BLaER1 treated with 17β-estradiol and CSF1 and Interleukin-3, amounts not matched to agents 10 nM and 100 nM (cell line): ENCODE data around the gene KIAA1328.

ENCODE experiments used
- H3K27ac ChIP-seq, 11 experiments: shearing (Covaris generic); formaldehyde crosslinking; 2 replicates each; pipeline ENCODE4 v1.8.1; 2022
- H3K27me3 ChIP-seq, 11 experiments: shearing (Covaris generic); formaldehyde crosslinking; 2 replicates each; pipeline ENCODE4 v1.8.1; 2022
- H3K36me3 ChIP-seq, 11 experiments: shearing (Covaris generic); formaldehyde crosslinking; 2 replicates each; pipeline ENCODE4 v1.8.1; 2022
- H3K4me1 ChIP-seq, 10 experiments: shearing (Covaris generic); formaldehyde crosslinking; 2 replicates each; pipeline ENCODE4 v1.8.1; 2022
- H3K4me2 ChIP-seq, 11 experiments: shearing (Covaris generic); formaldehyde crosslinking; 2 replicates each; pipeline ENCODE4 v1.8.1; 2022
- H3K4me3 ChIP-seq, 10 experiments: shearing (Covaris generic); formaldehyde crosslinking; 2 replicates each; pipeline ENCODE4 v1.8.1; 2022
- H3K9ac ChIP-seq, 11 experiments: shearing (Covaris generic); formaldehyde crosslinking; 2 replicates each; pipeline ENCODE4 v1.8.1; 2022
- H3K9me3 ChIP-seq, 11 experiments: shearing (Covaris generic); formaldehyde crosslinking; replicated peaks in 1 of 11; 2 replicates each; pipeline ENCODE4 v1.8.1; 2022
- H4K20me1 ChIP-seq, 11 experiments: shearing (Covaris generic); formaldehyde crosslinking; 2 replicates each; pipeline ENCODE4 v1.8.1; 2022
- Cebpa-rat ChIP-seq, 11 experiments: shearing (Covaris generic); IDR thresholded peaks; 2 replicates each; pipeline ENCODE4 v1.8.1; 2022

KIAA1328 gene

GRCh38 chr18:37249171-37249886 lies 420.4 kb downstream of the KIAA1328 start:
- TF ChIP-seq Cebpa-rat (IDR thresholded peaks at IDR 0.05): no peak
- Histone ChIP-seq H4K20me1 (0 out of 22 replicates have a peak, but pooled peaks cover 0 to 6% (median 0%) of the 10 kb centered on the region in 11 experiments), H3K36me3 (no peaks in the 10 kb centered on the region), H3K4me1 (peaks cover 0 to 9% (median 5%) of the 10 kb centered on the region in 10 experiments; a peak in 7 of 20 replicates), H3K4me3 (no peak overlapping the region), H3K9ac (no peak overlapping the region), H3K27me3 (peaks cover 0 to 13% (median 8%) of the 10 kb centered on the region in 11 experiments; a peak in 17 of 22 replicates), H3K27ac (no peak overlapping the region), H3K4me2 (peak overlapping the region in 1 of 11 experiments; percentile 37; a peak in 1 of 22 replicates), H3K9me3 (no peaks in the 10 kb centered on the region)

DNA sequence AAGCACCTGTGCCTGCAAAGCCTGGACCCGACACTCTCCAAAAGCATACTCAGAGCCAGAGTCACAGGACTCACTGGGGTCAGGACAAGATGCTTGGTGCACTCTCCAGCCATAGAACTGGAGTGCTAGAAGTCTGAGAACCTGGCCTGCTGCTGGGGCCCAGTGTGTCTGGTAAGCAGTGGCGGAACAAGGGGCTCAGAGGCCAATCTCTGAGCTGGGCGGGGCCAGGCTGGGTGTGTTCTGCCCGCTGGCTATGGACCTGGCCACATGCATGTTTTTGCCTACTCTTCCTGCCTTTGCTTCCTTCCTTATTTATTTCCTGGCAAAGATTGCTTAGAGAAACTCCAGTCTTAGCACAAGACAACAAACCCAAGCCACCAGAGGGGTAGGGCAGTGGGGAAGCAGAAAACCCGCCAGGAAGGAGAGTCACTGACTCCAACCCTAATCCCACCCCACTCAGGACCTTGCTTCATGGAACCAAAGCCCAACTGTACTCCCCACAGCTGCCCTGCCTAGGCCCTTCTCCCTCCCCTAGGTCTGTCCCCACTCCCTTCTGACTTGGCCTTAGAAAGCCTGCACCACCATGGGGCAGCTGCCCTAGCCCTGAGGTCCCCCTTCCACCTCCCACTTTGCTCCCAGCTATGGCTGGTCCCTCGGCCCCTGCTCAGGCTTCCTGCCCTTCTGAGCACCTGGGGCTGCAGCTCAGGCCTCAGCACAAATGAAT lies 421.1 kb downstream of the KIAA1328 start:
- H3K27ac ChIP-seq: no peak overlapping the region
- no peak overlapping the region for H3K9ac ChIP-seq
- peak overlapping the region in 8 of 11 experiments; percentile 15 to 37 (median 21); a peak in 7 of 22 replicates for H3K4me2 ChIP-seq
- H3K27me3 ChIP-seq: peaks cover 0 to 21% (median 14%) of the 10 kb centered on the region in 11 experiments; a peak in 18 of 22 replicates
- H3K9me3 ChIP-seq: no peaks in the 10 kb centered on the region
- no peak for TF ChIP-seq Cebpa-rat (IDR thresholded peaks at IDR 0.05)
- H4K20me1 ChIP-seq: 0 out of 22 replicates have a peak, but pooled peaks cover 0 to 6% (median 0%) of the 10 kb centered on the region in 11 experiments
- H3K4me3 ChIP-seq: no peak overlapping the region
- peaks cover 0 to 9% (median 5%) of the 10 kb centered on the region in 10 experiments; a peak in 7 of 20 replicates for H3K4me1 ChIP-seq
- no peaks in the 10 kb centered on the region for H3K36me3 ChIP-seq

DNA sequence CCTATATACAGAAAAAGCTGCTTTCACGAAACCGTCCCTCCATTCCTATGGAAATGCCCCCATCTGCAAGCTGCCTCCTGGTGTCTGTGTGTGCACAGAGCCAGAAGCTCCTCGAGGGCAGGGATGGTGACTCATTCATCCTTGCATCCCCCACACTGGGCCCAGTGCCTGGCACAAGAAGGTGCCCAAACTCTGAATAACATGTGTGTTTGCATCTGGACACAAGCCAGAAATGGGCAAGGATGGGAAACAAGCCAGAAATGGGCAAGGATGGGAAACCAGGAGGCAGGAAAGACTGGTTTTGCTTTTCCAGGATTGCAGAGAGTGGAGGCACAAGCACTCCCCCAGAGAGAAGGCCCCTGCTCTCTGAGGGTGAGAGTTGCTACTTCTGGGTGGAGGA lies 422.8 kb downstream of the KIAA1328 start:
- Histone ChIP-seq H3K4me3 (no peak overlapping the region), H3K27ac (no peak overlapping the region), H3K9ac (no peak overlapping the region), H4K20me1 (peaks cover 0 to 6% (median 0%) of the 10 kb centered on the region in 11 experiments; a peak in 1 of 22 replicates), H3K36me3 (no peaks in the 10 kb centered on the region), H3K9me3 (no peaks in the 10 kb centered on the region), H3K27me3 (peaks cover 0 to 26% (median 14%) of the 10 kb centered on the region in 11 experiments; a peak in 18 of 22 replicates), H3K4me1 (peaks cover 0 to 11% (median 6%) of the 10 kb centered on the region in 10 experiments; a peak in 9 of 20 replicates), H3K4me2 (no peak overlapping the region)
- TF ChIP-seq Cebpa-rat (IDR thresholded peaks at IDR 0.05): no peak

DNA sequence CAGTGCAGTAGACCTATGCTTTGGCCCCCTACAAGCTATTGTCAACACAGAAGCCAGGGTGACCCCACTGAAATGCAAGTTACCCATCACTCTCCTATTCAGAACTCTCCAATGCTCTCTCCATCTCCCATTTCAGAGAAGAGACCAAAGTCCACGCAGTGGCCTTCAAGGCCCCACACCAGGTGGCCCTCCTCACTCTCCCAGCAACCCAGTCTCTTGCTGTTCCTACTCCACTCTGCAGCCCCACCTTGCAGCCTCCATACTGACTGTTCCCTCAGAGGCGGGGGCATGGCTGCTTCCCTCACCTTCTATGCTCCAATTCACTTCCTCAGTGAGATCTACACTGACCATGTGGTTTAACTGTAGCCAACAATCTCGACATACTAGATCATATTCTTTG lies 423.4 kb downstream of the KIAA1328 start:
- Histone ChIP-seq H3K27me3 (peaks cover 0 to 26% (median 14%) of the 10 kb centered on the region in 11 experiments; a peak in 18 of 22 replicates), H3K9me3 (no peaks in the 10 kb centered on the region), H3K9ac (no peak overlapping the region), H4K20me1 (peaks cover 0 to 6% (median 0%) of the 10 kb centered on the region in 11 experiments; a peak in 1 of 22 replicates), H3K36me3 (no peaks in the 10 kb centered on the region), H3K4me3 (no peak overlapping the region), H3K4me2 (no peak overlapping the region), H3K4me1 (peaks cover 0 to 18% (median 6%) of the 10 kb centered on the region in 10 experiments; a peak in 10 of 20 replicates), H3K27ac (no peak overlapping the region)
- TF ChIP-seq Cebpa-rat (IDR thresholded peaks at IDR 0.05): no peak

DNA sequence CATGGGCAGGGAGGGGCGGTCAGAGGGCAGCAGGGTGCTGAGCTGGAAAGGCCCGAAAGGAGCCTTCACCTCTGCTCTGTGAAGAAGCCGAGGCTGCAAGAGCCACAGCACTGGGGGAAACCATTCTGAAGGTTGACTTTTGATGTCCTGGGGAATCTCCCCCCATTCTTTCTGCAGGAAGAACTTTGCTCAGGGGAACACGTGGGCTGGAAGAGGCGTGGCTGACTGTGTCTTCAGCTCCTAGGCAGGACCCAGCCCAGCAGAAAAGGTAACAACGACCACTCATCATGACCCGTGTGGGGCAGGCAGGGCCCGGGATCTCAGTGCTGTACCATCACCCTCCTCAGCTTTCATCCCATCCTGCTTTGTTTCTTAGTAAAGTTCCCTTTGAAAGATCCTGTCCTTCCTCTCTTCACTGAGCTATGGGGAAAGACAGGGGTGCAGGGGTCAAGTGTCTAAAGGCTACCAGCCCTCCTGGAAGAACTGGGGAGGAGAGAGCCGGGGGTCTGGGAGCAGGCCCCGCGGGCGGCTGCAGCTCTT lies 424.0 kb downstream of the KIAA1328 start:
- Histone ChIP-seq H3K27ac (no peak overlapping the region), H3K9me3 (no peaks in the 10 kb centered on the region), H3K4me2 (peak overlapping the region in 4 of 11 experiments; percentile 23 to 44 (median 34); a peak in 5 of 22 replicates), H3K27me3 (peaks cover 0 to 26% (median 14%) of the 10 kb centered on the region in 11 experiments; a peak in 18 of 22 replicates), H3K4me3 (no peak overlapping the region), H3K4me1 (peaks cover 0 to 22% (median 6%) of the 10 kb centered on the region in 10 experiments; a peak in 10 of 20 replicates), H3K9ac (no peak overlapping the region), H4K20me1 (peaks cover 0 to 6% (median 0%) of the 10 kb centered on the region in 11 experiments; a peak in 1 of 22 replicates), H3K36me3 (no peaks in the 10 kb centered on the region)
- no peak for TF ChIP-seq Cebpa-rat (IDR thresholded peaks at IDR 0.05)

GRCh38 chr18:37253394-37254235 lies 424.7 kb downstream of the KIAA1328 start:
- Histone ChIP-seq H3K36me3 (no peaks in the 10 kb centered on the region), H3K27ac (no peak overlapping the region), H3K27me3 (peaks cover 0 to 26% (median 14%) of the 10 kb centered on the region in 11 experiments; a peak in 18 of 22 replicates), H4K20me1 (peaks cover 0 to 6% (median 0%) of the 10 kb centered on the region in 11 experiments; a peak in 1 of 22 replicates), H3K4me2 (peak overlapping the region in 9 of 11 experiments; percentile 18 to 65 (median 29); a peak in 12 of 22 replicates), H3K4me3 (peak overlapping the region in 4 of 10 experiments; percentile 8 to 51 (median 40); a peak in 4 of 20 replicates), H3K4me1 (peaks cover 0 to 22% (median 6%) of the 10 kb centered on the region in 10 experiments; a peak in 10 of 20 replicates), H3K9me3 (no peaks in the 10 kb centered on the region), H3K9ac (no peak overlapping the region)
- no peak for TF ChIP-seq Cebpa-rat (IDR thresholded peaks at IDR 0.05)

DNA sequence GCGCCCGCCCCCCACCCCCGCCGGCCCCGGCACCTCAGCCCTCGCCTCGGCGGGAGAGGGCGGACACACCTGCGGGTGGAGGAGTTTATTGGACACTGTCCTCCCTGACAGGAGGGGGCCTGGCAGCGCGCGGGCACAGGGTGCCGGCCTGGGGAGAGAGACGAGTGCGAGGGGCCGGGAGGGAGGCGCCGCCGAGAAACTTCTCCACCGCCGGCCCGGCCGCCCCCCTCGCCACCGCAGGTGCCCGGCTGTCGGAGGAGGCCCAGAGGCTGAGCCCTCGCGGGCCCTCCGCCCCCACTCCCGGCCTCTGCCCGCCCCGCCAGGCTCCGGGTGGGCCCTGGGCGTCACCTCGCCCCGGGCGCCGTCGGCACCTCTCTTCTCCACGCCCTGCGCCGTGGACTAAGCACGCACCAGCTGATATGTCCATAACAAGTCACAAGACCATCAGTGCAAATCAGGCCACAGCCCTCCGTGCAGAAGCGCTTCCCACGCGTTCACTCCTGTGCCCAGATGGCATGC lies 425.4 kb downstream of the KIAA1328 start:
- no peak for TF ChIP-seq Cebpa-rat (IDR thresholded peaks at IDR 0.05)
- H3K4me2 ChIP-seq: peak overlapping the region; percentile 41 to 66 (median 54); a peak in 18 of 22 replicates

More for the DNA sequence above, 425.4 kb downstream of the KIAA1328 start:
- Histone ChIP-seq H3K4me3 (peak overlapping the region in 7 of 10 experiments; percentile 26 to 51 (median 43); a peak in 8 of 20 replicates), H3K36me3 (no peaks in the 10 kb centered on the region), H4K20me1 (peaks cover 0 to 6% (median 0%) of the 10 kb centered on the region in 11 experiments; a peak in 1 of 22 replicates), H3K27me3 (peaks cover 0 to 26% (median 14%) of the 10 kb centered on the region in 11 experiments; a peak in 18 of 22 replicates), H3K9me3 (no peaks in the 10 kb centered on the region), H3K27ac (no peak overlapping the region), H3K9ac (peak overlapping the region in 1 of 11 experiments; percentile 54; a peak in 1 of 22 replicates), H3K4me1 (peaks cover 0 to 22% (median 6%) of the 10 kb centered on the region in 10 experiments; a peak in 10 of 20 replicates)
